Neural cell (in vitro differentiated cells): ENCODE data around the gene CELA2B. TPM values are rescaled to one million over a fixed set of nuclear protein-coding genes. Genes with fewer than 3 reads are reported as not detected.
"Not testable (repeated sequence)": the region's sequence is repeated elsewhere in the genome, so short reads cannot be mapped to it uniquely, and the experiment has no call there.

ENCODE experiments used
- H2AFZ ChIP-seq: fragments of 200-600, 300-800 bp; sonication (generic), shearing (Covaris generic); 2 replicates; pipeline ENCODE4 v1.6.0; 2014; ENCODE audit warnings: low read depth, mild to moderate bottlenecking, antibody characterized with exemption, low read length, moderate library complexity
- H3F3A ChIP-seq: fragments of 200-600 bp; shearing (Covaris generic); 2 replicates; pipeline ENCODE4 v1.6.1; 2016; ENCODE audit warnings: mild to moderate bottlenecking, moderate library complexity, mixed read lengths, antibody characterized with exemption, low read length; ENCODE audit not compliant: insufficient read depth, poor library complexity, severe bottlenecking
- H3K27ac ChIP-seq: fragments of 200-600, 300-800 bp; sonication (generic), shearing (Covaris generic); 2 replicates; pipeline ENCODE4 v1.5.1; 2014; ENCODE audit warnings: mild to moderate bottlenecking, low read length, moderate library complexity
- H3K27me3 ChIP-seq: fragments of 300-800, 200-600 bp; sonication (generic), shearing (Covaris generic); 2 replicates; pipeline ENCODE4 v1.6.0; 2014; ENCODE audit warnings: mild to moderate bottlenecking, low read depth, low read length, moderate library complexity; ENCODE audit not compliant: insufficient read depth
- H3K36me3 ChIP-seq: fragments of 300-800, 200-600 bp; sonication (generic), shearing (Covaris generic); 2 replicates; pipeline ENCODE4 v1.5.1; 2014; ENCODE audit warnings: mild to moderate bottlenecking, antibody characterized with exemption, low read length, moderate library complexity; ENCODE audit not compliant: insufficient read depth
- H3K4me2 ChIP-seq: fragments of 300-800, 200-600 bp; sonication (generic), shearing (Covaris generic); 2 replicates; pipeline ENCODE4 v1.6.0; 2014; ENCODE audit warnings: mild to moderate bottlenecking, low read length
- H3K4me3 ChIP-seq: fragments of 300-800, 200-600 bp; sonication (generic), shearing (Covaris generic); 2 replicates; pipeline ENCODE4 v1.5.1; 2014; ENCODE audit warnings: mild to moderate bottlenecking, low read length, moderate library complexity
- H3K79me2 ChIP-seq: fragments of 200-600 bp; shearing (Covaris generic); replicated peaks from 2 replicates; pipeline ENCODE4 v1.6.0; 2014; ENCODE audit warnings: mild to moderate bottlenecking, low read length, moderate library complexity; ENCODE audit not compliant: insufficient read depth
- H3K9ac ChIP-seq: fragments of 300-800, 200-600 bp; sonication (generic), shearing (Covaris generic); 2 replicates; pipeline ENCODE4 v1.6.1; 2016; ENCODE audit warnings: mild to moderate bottlenecking, low read length, mixed read lengths
- H3K9me2 ChIP-seq: fragments of 200-600 bp; shearing (Covaris generic); 2 replicates; pipeline ENCODE4 v1.6.1; 2016; ENCODE audit warnings: mild to moderate bottlenecking, low read length, mixed read lengths; ENCODE audit not compliant: insufficient read depth
- H3K9me3 ChIP-seq: fragments of 200-600, 300-800 bp; sonication (generic), shearing (Covaris generic); 2 replicates; pipeline ENCODE4 v1.6.1; 2016; ENCODE audit warnings: mild to moderate bottlenecking, mixed run types, low read length, moderate library complexity, mixed read lengths
- H4K20me1 ChIP-seq: fragments of 200-600 bp; shearing (Covaris generic); 2 replicates; pipeline ENCODE4 v1.6.1; 2016; ENCODE audit warnings: mild to moderate bottlenecking, mixed run types; ENCODE audit not compliant: insufficient read depth
- CTCF ChIP-seq: fragments of 450-650 bp; IDR thresholded peaks from 2 replicates; pipeline ENCODE4 v1.5.1; 2014; ENCODE audit warnings: antibody characterized with exemption, mild to moderate bottlenecking, moderate library complexity; ENCODE audit not compliant: poor library complexity, severe bottlenecking
- EP300 ChIP-seq: fragments of 450-650 bp; conservative IDR thresholded peaks from 2 replicates; pipeline ENCODE4 v1.6.1; 2014; ENCODE audit warnings: antibody characterized with exemption, mild to moderate bottlenecking, moderate library complexity; ENCODE audit not compliant: poor library complexity, severe bottlenecking
- EZH2 ChIP-seq: fragments of 200-600, 300-800 bp; shearing (Covaris generic), sonication (generic); IDR thresholded peaks from 2 replicates; pipeline ENCODE4 v1.6.1; 2014; ENCODE audit warnings: antibody characterized with exemption, low read length, borderline replicate concordance, mild to moderate bottlenecking; ENCODE audit not compliant: insufficient read depth, poor library complexity, severe bottlenecking
- MXI1 ChIP-seq: fragments of 450-650 bp; conservative IDR thresholded peaks from 2 replicates; pipeline ENCODE4 v1.6.1; 2014; ENCODE audit warnings: antibody characterized with exemption, mild to moderate bottlenecking; ENCODE audit not compliant: poor library complexity, severe bottlenecking
- POLR2AphosphoS5 ChIP-seq: IDR thresholded peaks from 2 replicates; pipeline ENCODE4 v1.6.1; 2012
- RAD21 ChIP-seq: fragments of 450-650 bp; conservative IDR thresholded peaks from 2 replicates; pipeline ENCODE4 v1.6.1; 2014; ENCODE audit warnings: antibody characterized with exemption, mild to moderate bottlenecking, moderate library complexity
- REST ChIP-seq: IDR thresholded peaks from 2 replicates; pipeline ENCODE4 v1.6.1; 2012; ENCODE audit warnings: borderline replicate concordance
- SMC3 ChIP-seq: fragments of 450-650 bp; conservative IDR thresholded peaks from 2 replicates; pipeline ENCODE4 v1.6.1; 2014; ENCODE audit warnings: antibody characterized with exemption, mild to moderate bottlenecking, moderate library complexity; ENCODE audit not compliant: poor library complexity
- TAF1 ChIP-seq: IDR thresholded peaks from 2 replicates; pipeline ENCODE4 v1.6.1; 2012; ENCODE audit warnings: low read depth
- polyA plus RNA-seq: library from polyadenylated mRNA; depleted of rRNA; stranded (reverse); fragments of >200 nt; gene quantifications from 2 replicates; pipeline ENCODE4 v1.2.3, GENCODE V29; 2014

CELA2B gene
- polyA plus RNA-seq, 1 donor from 2014 or later = not detected

- H3K27me3 ChIP-seq = no peaks in the 10 kb centered on the region
- H3F3A ChIP-seq = no peaks in the 10 kb centered on the region
- TF ChIP-seq REST = no peak
- TF ChIP-seq TAF1 = no peak
- TF ChIP-seq SMC3 = no peak
- no peak for TF ChIP-seq RAD21
- TF ChIP-seq CTCF = no peak
- no peak for TF ChIP-seq MXI1
- no peak overlapping the region for H2AFZ ChIP-seq
- H3K9ac ChIP-seq = no peak overlapping the region
- no peaks in the 10 kb centered on the region for H3K9me3 ChIP-seq
- no peak overlapping the region for H3K4me2 ChIP-seq
- no peaks in the 10 kb centered on the region for H3K36me3 ChIP-seq
- H3K4me3 ChIP-seq = no peak overlapping the region
- H3K27ac ChIP-seq = no peak overlapping the region
- no peaks in the 10 kb centered on the region for H4K20me1 ChIP-seq
- H3K79me2 ChIP-seq = no peaks in the 10 kb centered on the region
- H3K9me2 ChIP-seq = no peaks in the 10 kb centered on the region
These were observed 7.8 kb upstream of the CELA2B start for GRCh38 chr1:15468145-15468544.

GRCh38 chr1:15469361-15469760 lies 6.5 kb upstream of the CELA2B start:
- no peaks in the 10 kb centered on the region for H3K27me3 ChIP-seq
- no peaks in the 10 kb centered on the region for H4K20me1 ChIP-seq
- H3F3A ChIP-seq = no peaks in the 10 kb centered on the region
- H3K79me2 ChIP-seq = no peaks in the 10 kb centered on the region
- TF ChIP-seq RAD21 = no peak
- no peak for TF ChIP-seq CTCF
- no peak for TF ChIP-seq EZH2
- no peak for TF ChIP-seq POLR2AphosphoS5
- TF ChIP-seq REST = no peak
- no peak for TF ChIP-seq SMC3
- no peak for TF ChIP-seq MXI1
- TF ChIP-seq TAF1 = no peak
- no peak for TF ChIP-seq EP300
- H2AFZ ChIP-seq = no peak overlapping the region
- no peaks in the 10 kb centered on the region for H3K36me3 ChIP-seq
- H3K4me3 ChIP-seq = no peak overlapping the region
- H3K9me3 ChIP-seq = no peaks in the 10 kb centered on the region
- no peaks in the 10 kb centered on the region for H3K9me2 ChIP-seq
- H3K9ac ChIP-seq = no peak overlapping the region
- H3K4me2 ChIP-seq = no peak overlapping the region
- no peak overlapping the region for H3K27ac ChIP-seq

GRCh38 chr1:15469821-15470448 lies 6.0 kb upstream of the CELA2B start:
- H3K4me2 ChIP-seq, H3K9ac ChIP-seq, H3K9me2 ChIP-seq, H3K27ac ChIP-seq, H3K36me3 ChIP-seq, H3K79me2 ChIP-seq, H3F3A ChIP-seq, H3K27me3 ChIP-seq, H4K20me1 ChIP-seq, H3K4me3 ChIP-seq, H2AFZ ChIP-seq, H3K9me3 ChIP-seq: not testable (repeated sequence)
